GM19452 (cell line): ENCODE data around the gene TAS1R1.

Source experiments
- ATAC-seq: cut with Tn5 transposase; IDR thresholded peaks from one replicate; pipeline ENCODE4 v1.9.1; 2021; ENCODE audit not compliant: unreplicated experiment

TAS1R1 gene

DNA sequence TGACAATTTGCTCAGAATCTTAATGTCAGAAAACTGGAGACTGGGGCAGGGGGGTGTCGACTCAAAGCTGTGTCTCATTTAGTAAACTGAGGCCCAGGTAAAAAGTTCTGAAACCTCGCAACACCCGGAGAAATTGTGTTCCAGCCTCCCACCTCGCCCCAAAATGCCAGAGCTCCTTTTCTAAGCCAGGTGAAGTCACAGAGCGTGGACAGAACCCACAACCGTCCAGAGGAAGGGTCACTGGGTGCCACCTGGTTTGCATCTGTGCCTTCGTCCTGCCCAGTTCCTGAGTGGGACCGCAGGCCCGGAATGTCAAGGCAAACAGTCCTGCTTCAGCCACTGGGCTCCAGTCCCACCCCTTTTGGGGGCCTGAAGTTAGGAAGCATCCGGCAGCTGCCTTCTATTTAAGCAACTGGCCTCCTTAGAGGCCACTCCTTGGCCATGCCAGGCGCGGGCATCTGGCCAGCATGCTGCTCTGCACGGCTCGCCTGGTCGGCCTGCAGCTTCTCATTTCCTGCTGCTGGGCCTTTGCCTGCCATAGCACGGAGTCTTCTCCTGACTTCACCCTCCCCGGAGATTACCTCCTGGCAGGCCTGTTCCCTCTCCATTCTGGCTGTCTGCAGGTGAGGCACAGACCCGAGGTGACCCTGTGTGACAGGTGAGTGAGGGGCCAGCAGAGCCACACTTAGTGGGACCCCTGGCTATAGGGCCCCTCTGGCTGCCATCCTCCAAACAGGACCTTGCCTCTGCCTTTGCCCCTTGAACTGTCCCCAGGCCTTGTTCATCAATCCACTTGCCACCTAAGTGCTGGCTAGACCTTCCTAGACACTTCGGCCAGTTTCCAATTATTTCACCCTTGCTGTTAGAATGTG is at the start of gene TAS1R1:
Gene TAS1R1, plus strand, starts transcription at position 401 of the 872 bp plus-strand sequence. Its CDS starts 67 bp downstream, at position 468.
- ATAC-seq, result no peak

DNA sequence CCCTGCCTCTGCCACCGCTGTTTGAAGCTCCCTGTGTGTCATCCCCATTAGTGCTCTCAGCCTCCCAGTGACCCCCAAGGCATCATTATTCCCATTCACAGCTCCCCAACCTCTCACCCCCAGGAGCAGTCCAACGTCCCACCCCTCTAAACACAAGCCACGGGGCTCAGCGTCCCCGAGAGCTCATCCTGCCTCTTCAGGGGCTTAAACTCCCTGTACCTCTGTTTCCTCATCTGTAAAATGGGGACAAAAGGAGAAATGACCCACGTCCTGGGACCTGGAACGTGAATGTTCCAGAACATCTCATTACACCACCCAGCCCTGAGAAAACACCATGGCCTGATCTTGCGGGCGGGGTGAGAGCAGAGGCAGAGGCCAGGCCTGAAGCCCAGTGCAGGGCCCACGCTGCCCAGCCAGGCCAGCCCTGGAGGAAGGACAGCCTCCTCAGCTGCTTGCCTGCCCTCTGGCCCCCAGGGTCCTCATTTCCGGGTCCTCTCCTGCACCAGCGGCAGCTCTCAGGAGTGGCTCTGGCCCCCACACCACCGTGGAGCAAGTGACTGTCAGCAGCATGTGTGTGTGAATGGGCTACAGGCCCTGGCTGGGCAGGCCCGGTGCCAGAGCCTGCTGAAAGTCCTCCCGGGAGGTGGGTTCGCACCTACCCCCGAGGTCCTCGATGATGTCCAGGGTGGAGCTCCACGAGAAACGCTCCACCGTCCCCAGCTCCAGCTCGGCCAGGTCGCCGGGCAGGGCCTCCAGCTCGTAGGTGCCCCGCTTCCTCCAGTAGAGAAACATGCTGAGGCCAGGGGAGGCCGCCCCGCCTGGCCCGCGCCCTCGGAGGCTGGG is 49.5 kb upstream of the TAS1R1 start:
- ATAC-seq, result no peak

DNA sequence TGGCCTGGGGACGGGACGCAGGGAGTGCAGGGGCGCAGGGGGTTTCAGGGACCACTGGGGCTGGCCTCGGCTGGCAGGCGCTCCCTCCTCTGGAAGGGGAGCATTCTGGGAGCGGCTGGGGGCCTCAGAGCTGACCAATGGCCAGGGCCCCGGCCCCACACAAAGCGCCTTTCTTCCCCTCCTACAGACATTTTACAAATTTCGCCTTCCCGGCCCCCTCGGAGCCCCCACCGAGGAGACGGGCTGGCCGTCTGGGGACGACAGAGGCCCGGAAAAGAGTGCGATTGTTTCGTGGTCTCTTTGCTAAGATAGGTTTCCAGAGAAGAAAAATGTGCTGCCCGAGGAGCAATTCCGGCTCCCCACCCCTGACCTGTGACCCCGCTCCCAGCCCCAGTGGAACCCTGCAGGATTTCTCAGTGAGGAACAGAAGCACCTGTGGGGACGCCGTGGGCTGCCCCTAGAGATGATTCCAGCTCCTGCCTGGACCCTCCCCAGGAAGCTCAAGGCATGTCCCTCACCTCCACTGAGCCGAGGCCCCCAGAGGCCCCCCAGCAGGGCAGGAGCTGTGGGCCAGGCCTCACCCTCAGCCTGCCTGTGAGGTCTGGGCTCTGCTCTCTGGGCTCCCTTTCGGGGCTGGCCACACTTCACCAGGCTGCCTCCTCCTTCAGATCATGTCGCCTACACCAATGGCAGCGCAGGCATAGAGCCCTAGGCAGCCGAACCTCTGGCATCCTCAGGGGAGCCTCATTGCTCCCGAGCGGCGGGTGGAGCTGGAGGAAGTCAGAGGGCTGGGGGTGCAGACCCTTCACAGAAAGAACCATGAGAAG is 48.7 kb upstream of the TAS1R1 start:
- no peak for ATAC-seq

DNA sequence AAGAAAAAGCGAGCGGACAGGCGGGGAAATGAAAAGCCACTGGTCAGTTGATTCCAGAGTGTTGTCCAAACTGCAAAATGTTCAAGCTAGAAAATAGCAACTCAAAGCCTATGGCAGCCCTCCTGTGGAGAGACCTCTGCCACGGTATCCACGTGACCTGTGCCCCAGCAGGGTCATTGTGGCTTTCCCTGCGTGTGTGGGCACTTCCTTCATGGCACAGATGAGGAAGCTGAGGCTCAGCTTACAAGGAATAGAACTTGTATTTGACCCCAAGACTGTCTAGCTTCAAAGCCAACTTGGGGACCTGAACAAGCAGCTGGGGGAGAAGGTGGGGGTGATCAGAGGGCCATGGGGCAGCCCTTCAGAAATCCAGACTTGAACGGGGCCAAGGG is 48.1 kb upstream of the TAS1R1 start:
- ATAC-seq, result no peak

DNA sequence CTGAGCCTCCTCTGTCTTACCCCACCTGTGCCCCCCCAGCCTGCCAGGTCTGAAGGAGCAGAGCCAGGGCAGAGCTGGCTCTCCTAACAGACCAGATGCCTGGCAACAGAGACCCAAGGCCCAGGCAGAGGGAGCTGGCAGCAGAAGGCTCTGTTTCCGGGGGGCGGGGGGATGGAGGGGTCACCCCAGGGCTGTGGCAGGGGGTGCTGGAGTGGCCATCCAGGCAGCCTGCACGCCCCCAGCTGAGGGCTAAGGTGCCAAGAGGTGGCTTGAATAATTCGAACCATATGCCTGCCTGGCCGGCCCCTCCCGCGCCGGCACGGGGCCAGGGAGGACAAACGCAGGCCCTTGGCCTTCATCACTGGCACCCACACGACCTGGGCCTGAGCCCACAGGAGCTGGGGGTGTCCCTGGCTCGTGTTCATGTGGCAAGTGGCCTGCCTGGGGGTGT is 47.6 kb upstream of the TAS1R1 start:
- ATAC-seq, result no peak

DNA sequence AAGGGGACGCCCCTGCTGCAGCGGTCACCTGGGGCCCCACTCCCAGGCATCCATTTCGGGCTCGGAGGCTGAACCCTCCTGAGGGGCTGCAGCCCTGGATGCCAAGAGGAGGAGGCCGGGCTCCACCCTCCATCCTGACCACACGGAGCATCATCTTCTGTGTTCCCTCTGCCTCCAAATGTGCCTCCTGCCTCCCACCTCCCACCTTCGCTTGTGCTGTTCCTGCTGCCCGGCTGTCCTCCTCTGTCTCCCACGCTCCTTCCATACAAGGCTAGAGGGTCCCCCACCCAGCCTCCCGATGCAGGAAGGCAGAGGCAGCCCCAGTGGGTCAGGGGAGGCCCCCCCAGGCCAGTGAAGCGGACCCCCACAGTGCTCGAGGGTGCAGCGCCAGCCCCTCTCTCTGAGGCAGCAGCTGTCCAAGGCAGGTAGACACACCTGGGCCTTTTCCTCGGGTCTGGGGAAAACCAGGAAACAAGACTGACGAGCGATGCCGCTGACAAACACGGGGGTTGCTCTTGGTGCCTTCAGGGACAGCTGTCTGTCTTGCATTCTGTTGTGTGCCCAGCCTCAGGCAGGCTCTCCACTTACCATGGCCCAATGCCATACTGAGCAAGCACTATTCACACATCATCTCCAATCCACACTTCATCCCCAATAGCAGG is 46.8 kb upstream of the TAS1R1 start:
- no peak for ATAC-seq

DNA sequence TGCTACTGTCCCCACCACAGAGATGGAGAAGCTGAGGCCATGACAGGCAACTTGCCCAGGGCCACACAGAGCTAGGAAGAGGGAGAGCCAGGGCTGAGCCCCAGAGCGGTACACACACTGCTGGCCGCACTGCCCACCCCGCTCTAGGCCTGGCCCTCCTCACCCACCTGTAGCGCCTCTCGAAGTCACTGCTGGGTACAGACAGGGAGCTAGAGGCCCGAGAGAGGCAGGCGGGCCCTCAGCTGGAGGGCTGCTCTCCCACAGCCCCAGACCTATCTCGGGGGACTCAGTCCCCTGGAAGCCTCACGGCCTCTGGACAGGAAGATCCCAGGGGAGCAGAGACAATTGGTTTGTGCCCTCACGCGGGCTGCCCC is 46.3 kb upstream of the TAS1R1 start:
- no peak for ATAC-seq

DNA sequence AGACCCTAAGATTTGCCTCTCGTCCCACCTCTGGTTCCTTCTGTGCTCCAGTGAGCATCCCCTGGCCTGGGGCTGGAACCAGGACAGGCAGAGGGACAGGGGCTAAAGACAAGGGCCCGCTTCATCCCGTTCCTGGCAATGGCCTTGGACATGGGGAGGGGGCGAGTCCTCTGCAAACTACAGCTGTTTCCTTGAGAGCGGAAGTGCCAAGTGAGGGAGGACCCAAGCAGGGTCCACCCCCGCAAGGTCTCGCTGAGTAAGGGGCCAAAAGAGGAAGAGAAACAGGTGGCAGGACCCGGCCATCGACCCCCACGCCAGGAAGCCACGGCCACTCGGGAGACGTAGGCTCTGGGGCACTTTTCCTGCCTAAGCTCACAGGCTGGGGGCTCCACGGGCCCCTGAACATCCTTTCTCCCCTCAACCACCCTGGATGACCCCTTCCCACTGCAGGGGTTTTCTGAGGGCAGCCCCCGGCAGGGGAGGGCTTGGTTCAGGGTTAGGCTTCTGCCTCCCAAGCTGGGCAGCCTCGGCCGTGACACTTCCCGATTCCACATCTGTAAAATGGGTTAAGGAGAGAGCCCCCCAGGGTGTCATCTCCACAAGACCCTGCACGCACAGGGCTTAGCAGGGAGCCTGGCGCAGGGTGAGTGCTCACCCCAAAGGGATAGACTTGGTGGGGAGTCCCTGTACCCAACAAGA is 45.7 kb upstream of the TAS1R1 start:
- no peak for ATAC-seq

DNA sequence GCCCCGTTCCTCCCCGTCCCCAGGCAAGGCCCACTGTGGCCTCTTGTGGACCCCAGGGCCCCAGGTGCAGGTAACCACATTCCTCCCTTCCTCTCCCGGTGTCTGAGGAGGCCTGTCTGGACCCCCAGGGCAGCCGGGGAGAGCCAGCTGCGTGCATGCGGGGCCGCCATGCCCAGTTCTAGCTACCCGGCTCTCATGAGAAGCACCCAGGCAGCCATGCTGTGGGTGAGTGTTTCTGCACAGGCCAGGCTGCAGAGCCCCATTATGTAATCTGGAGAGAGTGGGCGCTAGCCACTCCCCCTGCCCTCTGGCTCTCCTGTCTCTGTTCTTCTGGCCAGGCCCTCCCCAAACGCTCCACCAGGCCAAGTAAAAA is 45.2 kb upstream of the TAS1R1 start:
- ATAC-seq, result no peak

DNA sequence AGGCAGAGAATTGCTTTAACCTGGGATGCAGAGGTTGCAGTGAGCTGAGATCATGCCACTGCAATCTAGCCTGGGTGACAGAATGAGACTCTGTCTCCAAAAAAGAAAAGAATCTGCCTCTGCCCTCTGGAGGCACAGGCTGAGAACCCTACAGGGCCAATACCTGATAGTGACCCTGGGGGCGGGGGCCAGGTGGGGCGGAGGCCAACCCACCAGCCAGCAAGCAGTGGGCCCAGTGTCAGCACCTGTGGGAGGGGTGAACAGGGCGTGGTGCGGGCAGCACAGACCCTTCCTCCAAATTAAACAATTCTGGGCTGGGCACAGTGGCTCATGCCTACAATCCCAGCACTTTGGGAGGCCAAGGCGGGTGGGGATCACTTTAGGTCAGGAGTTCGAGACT is 44.6 kb upstream of the TAS1R1 start:
- no peak for ATAC-seq

DNA sequence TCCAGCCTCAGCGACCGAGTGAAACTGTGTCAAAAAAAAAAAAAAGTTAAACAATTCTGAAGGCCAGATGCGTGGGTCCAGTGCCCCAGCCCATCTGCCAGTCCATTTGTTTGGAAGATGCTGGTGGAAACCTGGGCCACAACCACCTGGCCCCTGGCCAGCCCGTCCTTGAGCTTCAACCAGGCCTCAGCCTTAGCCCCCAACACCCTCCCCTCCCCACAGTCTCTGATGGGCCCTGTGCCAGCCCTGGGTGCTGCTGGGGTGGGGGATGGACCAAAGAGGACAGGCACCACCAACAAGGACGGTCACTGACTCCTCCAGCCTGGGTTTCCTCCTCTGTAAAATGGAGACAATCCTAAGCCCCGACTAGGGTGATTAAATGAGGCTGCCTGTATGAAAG is 44.1 kb upstream of the TAS1R1 start:
- no peak for ATAC-seq

DNA sequence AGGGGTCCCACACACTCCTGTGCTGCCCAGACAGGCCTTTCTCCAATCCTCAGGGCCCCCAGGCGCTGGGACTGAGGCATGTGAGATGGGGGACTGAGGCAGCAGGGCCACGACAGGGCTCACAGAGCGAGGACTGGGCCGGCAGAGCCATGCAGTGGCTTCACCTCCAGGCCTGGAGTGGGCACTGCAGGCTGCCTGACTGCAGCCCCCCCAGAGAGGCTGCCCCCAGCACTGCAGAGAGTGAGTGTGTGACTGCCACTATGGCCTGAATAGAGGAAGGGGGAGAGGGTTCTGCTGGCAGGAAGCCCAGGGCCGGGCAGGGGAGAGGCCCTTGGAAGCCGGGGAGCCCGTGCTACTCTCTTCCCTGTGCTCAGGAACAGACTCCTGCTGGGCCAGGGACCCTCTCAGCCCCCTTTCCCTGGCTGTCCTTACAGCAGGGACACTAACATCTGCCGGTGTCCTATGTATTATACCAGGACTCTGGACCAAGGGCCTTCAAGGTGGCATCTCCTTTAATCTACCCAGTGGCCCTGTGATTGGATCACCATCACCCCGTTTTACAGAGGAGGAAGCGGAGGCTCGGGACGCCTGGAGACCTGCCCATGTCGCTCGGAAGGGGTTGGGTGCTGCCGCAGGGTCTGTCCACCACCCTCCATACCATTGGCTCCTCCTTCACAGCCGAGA is 43.4 kb upstream of the TAS1R1 start:
- no peak for ATAC-seq

DNA sequence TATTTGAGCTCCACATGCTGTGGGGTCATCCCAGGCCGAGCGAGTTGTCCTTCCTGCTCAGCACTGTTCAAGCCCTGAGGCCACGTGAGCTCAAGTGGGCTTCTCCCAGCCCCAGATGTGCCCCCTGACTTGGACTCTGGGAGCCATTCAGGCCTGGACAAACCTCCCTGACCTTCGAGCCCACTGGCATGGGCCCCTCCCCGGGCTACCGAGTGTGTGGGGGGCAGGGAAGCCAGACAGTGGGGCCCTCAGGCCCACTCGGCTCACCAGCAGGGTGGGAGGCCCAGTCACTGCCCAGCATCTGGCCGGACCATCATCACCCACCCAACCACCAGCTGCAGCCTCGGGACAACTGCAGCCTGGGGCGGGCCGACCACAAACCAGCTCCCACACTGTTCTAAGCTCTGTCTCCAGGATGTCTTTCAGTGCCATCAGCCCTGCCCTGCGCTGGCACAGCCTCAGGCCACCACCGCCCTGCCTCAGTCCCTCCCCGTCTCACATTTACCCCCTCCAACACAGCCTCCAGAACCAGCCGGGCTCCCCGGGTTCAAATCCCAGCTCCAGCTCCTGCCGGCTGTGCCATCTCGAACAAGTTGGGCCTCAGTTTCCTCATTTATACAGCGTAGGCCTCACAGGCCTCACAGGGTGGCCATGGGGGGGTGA is 42.7 kb upstream of the TAS1R1 start:
- no peak for ATAC-seq

DNA sequence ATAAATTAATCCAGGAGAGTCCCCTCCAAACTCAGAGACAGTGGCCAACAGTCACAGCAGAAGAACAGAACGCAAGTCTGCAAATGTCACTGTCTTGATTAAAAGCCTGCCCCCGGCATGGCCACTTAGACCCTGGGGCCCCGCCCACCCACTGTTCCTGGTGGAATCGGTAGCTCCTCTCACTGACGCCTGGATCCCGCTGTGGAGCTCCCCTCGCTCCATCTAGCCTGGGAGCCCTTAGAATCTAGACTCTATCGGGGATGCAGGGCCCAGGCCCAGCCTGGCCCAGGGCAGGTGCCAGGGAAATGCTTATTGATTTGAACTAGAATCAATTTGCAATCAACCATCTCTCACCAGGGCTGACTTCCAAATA is 42.2 kb upstream of the TAS1R1 start:
- ATAC-seq, result no peak

DNA sequence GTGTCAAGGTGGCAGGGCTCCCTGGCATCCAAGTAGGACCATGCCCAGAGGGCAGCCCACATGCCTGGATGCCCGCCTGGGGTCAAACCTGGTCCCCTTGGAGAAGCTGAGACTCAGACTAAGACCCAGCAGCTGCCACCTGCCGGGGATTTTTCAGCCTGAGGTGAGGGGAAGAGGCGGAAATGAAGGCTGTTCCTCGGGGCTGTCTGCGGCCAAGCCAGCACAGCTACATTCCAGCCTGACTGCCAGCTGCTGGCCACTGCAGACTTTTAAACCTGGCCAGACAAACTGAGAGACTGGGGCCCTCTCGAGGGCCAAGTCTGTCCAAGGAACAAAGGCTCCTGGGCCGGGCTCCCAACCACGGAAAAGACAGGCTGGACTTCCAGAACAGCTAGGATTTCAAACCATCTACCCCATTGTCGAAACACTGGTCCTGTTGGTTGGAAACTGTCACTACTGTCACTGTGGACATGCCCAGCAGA is 41.7 kb upstream of the TAS1R1 start:
- ATAC-seq, result no peak

DNA sequence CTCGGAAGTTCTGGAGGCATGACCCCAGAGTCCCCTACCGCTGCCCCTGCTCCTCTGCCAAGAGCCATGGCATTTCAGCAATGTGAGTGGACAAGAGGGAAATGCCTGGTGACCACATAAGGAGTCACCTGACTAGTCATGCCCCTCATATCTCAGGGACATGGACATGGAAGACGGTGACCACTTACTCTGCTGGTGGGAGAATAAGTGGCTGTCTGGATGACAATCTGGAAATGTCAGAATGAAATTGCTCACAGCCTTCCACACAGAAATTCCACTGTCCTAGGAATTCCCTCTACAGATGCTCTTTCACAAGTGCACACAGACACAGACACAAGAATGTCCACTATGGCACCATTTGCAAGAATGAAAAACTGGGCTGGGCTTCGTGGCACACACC is 39.3 kb upstream of the TAS1R1 start:
- ATAC-seq, result no peak

DNA sequence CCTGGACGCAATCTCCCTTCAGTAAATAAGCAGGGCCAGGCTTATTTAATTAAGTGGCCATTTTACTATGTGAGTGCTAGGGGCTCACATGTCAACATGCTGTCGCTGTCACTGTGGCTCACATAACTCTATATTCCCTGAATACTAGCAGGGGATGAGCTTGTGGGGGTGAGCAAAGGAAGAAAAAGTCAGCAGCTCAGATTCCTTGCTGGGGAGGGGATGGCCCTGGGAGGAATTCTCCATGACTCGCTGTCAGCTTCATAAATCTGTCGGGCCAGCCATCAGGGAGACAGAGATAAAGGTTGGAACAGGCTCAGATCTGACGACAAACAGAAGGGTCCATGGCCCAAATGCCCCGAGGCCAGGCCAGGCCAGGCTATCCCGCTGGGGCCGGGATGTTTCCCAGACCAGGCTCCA is 37.7 kb upstream of the TAS1R1 start:
- no peak for ATAC-seq

DNA sequence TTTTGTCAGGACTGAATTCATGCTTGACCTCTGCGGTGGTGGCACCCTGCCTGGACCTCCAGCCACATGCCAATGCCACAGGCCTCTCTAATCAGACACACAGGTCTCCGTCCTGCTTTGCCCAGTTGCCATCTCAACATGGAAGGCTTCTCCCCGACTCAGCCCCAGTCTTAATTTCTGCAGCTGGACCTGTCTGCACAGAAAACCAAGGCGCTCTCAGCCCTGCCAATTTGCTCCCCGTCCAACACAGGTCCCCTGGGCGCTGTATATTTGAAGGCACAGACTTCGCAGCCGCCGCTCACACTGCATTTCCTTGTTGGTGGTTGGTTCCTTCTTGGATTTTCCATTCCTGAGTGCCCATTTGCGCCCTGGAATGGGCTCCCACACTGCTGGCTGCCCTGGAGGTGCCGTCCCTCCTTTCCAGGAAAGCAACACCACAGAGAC is 35.6 kb upstream of the TAS1R1 start:
- no peak for ATAC-seq
